GM18858 (cell line): Measurements from ENCODE around the gene NTPCR.
"Not testable (repeated sequence)": the region's sequence is repeated elsewhere in the genome, so short reads cannot be mapped to it uniquely, and the experiment has no call there.

Experiments used
- ATAC-seq: cut with Tn5 transposase; IDR thresholded peaks from one replicate; pipeline ENCODE4 v1.9.1; 2021; ENCODE audit not compliant: unreplicated experiment

Gene NTPCR

GRCh38 chr1:232983375-232983774 lies 33.0 kb downstream of the NTPCR start:
- ATAC-seq: no peak

DNA sequence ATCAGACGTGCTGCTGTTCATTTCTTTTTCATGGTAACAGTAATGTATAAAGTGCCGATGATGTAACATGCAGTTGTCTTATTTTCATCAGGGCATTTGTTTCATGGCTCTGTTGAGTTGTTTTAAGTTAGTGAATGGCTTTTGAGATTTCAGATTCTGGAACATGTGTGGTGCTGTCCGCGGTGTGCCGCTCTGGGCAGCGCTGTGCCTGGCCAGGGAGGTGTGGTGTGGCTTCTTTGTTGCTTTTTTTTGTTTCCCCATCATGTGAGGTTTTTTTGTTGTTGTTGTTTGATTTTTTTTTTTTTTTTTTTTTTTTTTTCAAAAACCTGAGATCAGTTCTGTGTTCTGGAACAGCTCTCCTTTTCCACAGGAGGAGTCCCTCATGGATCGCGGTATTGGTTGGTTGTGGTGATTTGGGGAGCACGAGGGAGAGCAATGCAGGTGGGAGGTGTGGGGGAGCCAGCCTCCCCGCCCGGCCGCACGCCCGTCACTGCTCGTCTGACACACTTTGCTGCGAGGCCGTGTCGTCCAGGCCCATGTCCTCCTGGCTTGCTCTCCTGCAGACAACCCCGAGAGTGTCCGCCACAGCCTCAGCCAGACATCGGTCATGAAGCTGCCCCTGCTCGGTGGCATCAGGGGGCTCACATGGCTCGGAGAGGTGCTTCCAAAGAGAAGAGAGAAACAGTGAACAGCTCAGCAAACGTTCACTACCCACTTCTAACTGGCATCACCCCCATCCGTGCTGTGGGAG lies 33.6 kb downstream of the NTPCR start:
- ATAC-seq: no peak

GRCh38 chr1:232984577-232985425 lies 34.4 kb downstream of the NTPCR start:
- no peak for ATAC-seq

GRCh38 chr1:232985882-232986526 lies 35.6 kb downstream of the NTPCR start:
- ATAC-seq: no peak

DNA sequence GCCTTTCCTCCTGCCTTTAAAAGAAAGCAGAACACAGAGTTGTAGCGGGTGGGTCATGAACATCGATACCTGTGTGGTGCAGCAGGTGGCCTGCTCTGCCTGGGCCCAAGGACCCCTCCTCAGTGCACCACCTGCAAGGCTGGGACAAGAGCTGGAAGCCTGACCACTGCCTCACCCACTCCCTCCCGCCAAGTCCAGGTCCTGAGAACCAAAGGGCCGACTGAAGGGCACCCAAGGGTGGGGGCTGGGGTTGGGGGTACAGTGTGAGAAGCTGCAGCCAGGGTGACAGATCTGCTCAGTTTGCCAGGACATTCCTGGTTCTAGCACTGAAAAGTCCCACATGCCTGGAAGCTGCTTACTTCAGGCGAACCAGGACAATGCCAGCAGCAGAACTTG lies 36.1 kb downstream of the NTPCR start:
- no peak for ATAC-seq

- ATAC-seq: no peak
Measured at GRCh38 chr1:232987046-232987773, 36.8 kb downstream of the NTPCR start.

- no peak for ATAC-seq
Measured at GRCh38 chr1:232987774-232988140, 37.3 kb downstream of the NTPCR start.

GRCh38 chr1:232988572-232989040 lies 38.2 kb downstream of the NTPCR start:
- ATAC-seq: no peak

GRCh38 chr1:232990176-232991128 lies 40.0 kb downstream of the NTPCR start:
- ATAC-seq: no peak

- ATAC-seq: no peak
Measured at GRCh38 chr1:232991238-232991637, 40.8 kb downstream of the NTPCR start.

- ATAC-seq: no peak
Measured at GRCh38 chr1:232992227-232992626, 41.8 kb downstream of the NTPCR start.

- ATAC-seq: no peak
Measured at GRCh38 chr1:232993555-232993954, 43.1 kb downstream of the NTPCR start.

GRCh38 chr1:232995189-232995588 lies 44.8 kb downstream of the NTPCR start:
- ATAC-seq: no peak

- ATAC-seq: no peak
Measured at GRCh38 chr1:232996143-232996542, 45.7 kb downstream of the NTPCR start.

DNA sequence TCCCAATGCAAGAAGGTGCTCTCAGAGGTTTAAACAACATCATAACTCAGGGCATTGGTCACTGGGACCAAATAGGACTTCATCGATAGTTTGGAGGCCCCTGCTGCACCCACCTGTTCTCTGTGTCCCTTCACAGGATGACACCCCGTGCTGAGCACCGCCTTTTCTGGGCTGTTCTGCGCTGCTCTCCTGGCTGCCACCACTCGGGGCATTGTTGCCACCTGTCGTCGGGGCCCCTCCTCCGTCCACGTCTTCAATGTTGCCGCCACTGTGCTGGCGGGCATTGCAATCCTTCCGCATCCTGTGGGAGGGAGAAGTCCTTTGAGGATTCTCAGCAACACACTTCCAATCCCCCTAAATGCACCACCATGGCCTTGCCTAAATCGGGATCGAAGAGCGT lies 47.7 kb downstream of the NTPCR start:
- ATAC-seq: no peak

- no peak for ATAC-seq
Measured at GRCh38 chr1:232998646-232999045, 48.2 kb downstream of the NTPCR start.

GRCh38 chr1:232999956-233000625 lies 49.7 kb downstream of the NTPCR start:
- no peak for ATAC-seq

GRCh38 chr1:233003638-233004037 lies 53.2 kb downstream of the NTPCR start:
- ATAC-seq: not testable (repeated sequence)

- no peak for ATAC-seq
Measured at GRCh38 chr1:233004451-233004850, 54.0 kb downstream of the NTPCR start.
